Trophoblast cell (in vitro differentiated cells and primary cell): ENCODE measurements around the gene CREBZF.

ENCODE experiments used
- DNase-seq, 2 donors: peaks; one replicate each; pipeline ENCODE4 v3.0.0-alpha.2; 2016
- H2AFZ ChIP-seq: 2 replicates; pipeline ENCODE4 v1.6.1; 2013; ENCODE audit warnings: low read length, moderate library complexity, mild to moderate bottlenecking; ENCODE audit not compliant: insufficient read depth, poor library complexity
- H2AK5ac ChIP-seq: 2 replicates; pipeline ENCODE4 v1.6.1; 2013; ENCODE audit warnings: mild to moderate bottlenecking, low read length
- H2BK120ac ChIP-seq: 2 replicates; pipeline ENCODE4 v1.6.1; 2013; ENCODE audit warnings: low read length, mild to moderate bottlenecking, moderate library complexity; ENCODE audit not compliant: insufficient read depth, poor library complexity
- H2BK12ac ChIP-seq: 2 replicates; pipeline ENCODE4 v1.6.1; 2013; ENCODE audit warnings: mild to moderate bottlenecking, low read length, moderate library complexity
- H2BK5ac ChIP-seq: 2 replicates; pipeline ENCODE4 v1.6.1; 2013; ENCODE audit warnings: low read length, low read depth, moderate library complexity, mild to moderate bottlenecking; ENCODE audit not compliant: poor library complexity
- H3K14ac ChIP-seq: 2 replicates; pipeline ENCODE4 v1.6.1; 2013; ENCODE audit warnings: mild to moderate bottlenecking, low read length
- H3K18ac ChIP-seq: 2 replicates; pipeline ENCODE4 v1.6.1; 2013; ENCODE audit warnings: mild to moderate bottlenecking, low read length
- H3K23ac ChIP-seq: 2 replicates; pipeline ENCODE4 v1.6.1; 2013; ENCODE audit warnings: low read length
- H3K27ac ChIP-seq: 2 replicates; pipeline ENCODE4 v1.5.1; 2013; ENCODE audit warnings: low read depth, mild to moderate bottlenecking, inconsistent platforms, low read length, moderate library complexity
- H3K27me3 ChIP-seq: 2 replicates; pipeline ENCODE4 v1.6.1; 2013; ENCODE audit warnings: inconsistent platforms, mild to moderate bottlenecking, low read length, moderate library complexity; ENCODE audit not compliant: insufficient read depth
- H3K36me3 ChIP-seq, 2 experiments: 1 replicate in 1 of 2; 2 replicates in 1 of 2; pipeline ENCODE4 v1.6.1; 2013; ENCODE audit warnings: low read length in 2 of 2, mild to moderate bottlenecking in 2 of 2, moderate library complexity in 1 of 2; ENCODE audit not compliant: insufficient read depth in 2 of 2, control insufficient read depth in 1 of 2
- H3K4ac ChIP-seq: 2 replicates; pipeline ENCODE4 v1.6.1; 2013; ENCODE audit warnings: low read depth, mild to moderate bottlenecking, low read length, moderate library complexity
- H3K4me1 ChIP-seq, 2 experiments: 1 replicate in 1 of 2; 2 replicates in 1 of 2; pipeline ENCODE4 v1.6.1; 2013; ENCODE audit warnings: low read length in 2 of 2, mild to moderate bottlenecking in 2 of 2, moderate library complexity in 1 of 2; ENCODE audit not compliant: insufficient read depth in 2 of 2, control insufficient read depth in 1 of 2
- H3K4me2 ChIP-seq: 2 replicates; pipeline ENCODE4 v1.6.1; 2013; ENCODE audit warnings: inconsistent platforms, mild to moderate bottlenecking, low read length, moderate library complexity
- H3K4me3 ChIP-seq: 2 replicates; pipeline ENCODE4 v1.5.1; 2013; ENCODE audit warnings: mild to moderate bottlenecking, low read depth, low read length, inconsistent platforms
- H3K79me1 ChIP-seq: one replicate; pipeline ENCODE4 v1.6.1; 2013; ENCODE audit warnings: low read length
- H3K79me2 ChIP-seq: 2 replicates; pipeline ENCODE4 v1.6.1; 2013; ENCODE audit warnings: low read length, mild to moderate bottlenecking; ENCODE audit not compliant: control insufficient read depth, insufficient read depth, poor library complexity
- H3K9ac ChIP-seq: 2 replicates; pipeline ENCODE4 v1.6.1; 2013; ENCODE audit warnings: mild to moderate bottlenecking, low read length
- H3K9me3 ChIP-seq: 2 replicates; pipeline ENCODE4 v1.6.1; 2013; ENCODE audit warnings: low read depth, mild to moderate bottlenecking, control low read depth, inconsistent platforms, low read length; ENCODE audit not compliant: insufficient read depth
- H4K12ac ChIP-seq: 2 replicates; pipeline ENCODE4 v1.6.1; 2013; ENCODE audit warnings: low read depth, mild to moderate bottlenecking, low read length, moderate library complexity
- H4K8ac ChIP-seq: 2 replicates; pipeline ENCODE4 v1.6.1; 2013; ENCODE audit warnings: low read depth, mild to moderate bottlenecking, low read length, moderate library complexity
- H4K91ac ChIP-seq: one replicate; pipeline ENCODE4 v1.6.1; 2013; ENCODE audit warnings: low read depth, mild to moderate bottlenecking, low read length, moderate library complexity
- WGBS: extraction: QIAGEN DNeasy Blood & Tissue Kit; methylation state at CpG from one replicate; pipeline ENCODE4 v1.1.7; 2013; ENCODE audit warnings: missing lambda C conversion rate; ENCODE audit not compliant: insufficient read length, insufficient coverage; ENCODE audit errors: extremely low coverage; 5-methylcytosine and 5-hydroxymethylcytosine counted together

Gene CREBZF

GRCh38 chr11:85705800-85706199 lies 40.9 kb upstream of the CREBZF start:
- Histone ChIP-seq H3K9me3 (no peaks in the 10 kb centered on the region), H2BK5ac (no peak overlapping the region), H4K8ac (no peak overlapping the region), H3K4me3 (no peak overlapping the region), H3K9ac (no peak overlapping the region), H4K91ac (no peak overlapping the region), H3K4me2 (no peak overlapping the region), H3K23ac (no peak overlapping the region), H2AFZ (no peak overlapping the region), H3K79me1 (no peaks in the 10 kb centered on the region), H2AK5ac (no peak overlapping the region), H4K12ac (no peak overlapping the region), H3K27ac (no peak overlapping the region), H3K4ac (no peak overlapping the region), H3K36me3 (no peaks in the 10 kb centered on the region), H3K4me1 (no peaks in the 10 kb centered on the region), H2BK120ac (no peak overlapping the region), H3K18ac (no peak overlapping the region), H3K27me3 (no peaks in the 10 kb centered on the region), H3K14ac (no peak overlapping the region), H2BK12ac (no peak overlapping the region), H3K79me2 (no peaks in the 10 kb centered on the region)
- DNase-seq = no peak

DNA sequence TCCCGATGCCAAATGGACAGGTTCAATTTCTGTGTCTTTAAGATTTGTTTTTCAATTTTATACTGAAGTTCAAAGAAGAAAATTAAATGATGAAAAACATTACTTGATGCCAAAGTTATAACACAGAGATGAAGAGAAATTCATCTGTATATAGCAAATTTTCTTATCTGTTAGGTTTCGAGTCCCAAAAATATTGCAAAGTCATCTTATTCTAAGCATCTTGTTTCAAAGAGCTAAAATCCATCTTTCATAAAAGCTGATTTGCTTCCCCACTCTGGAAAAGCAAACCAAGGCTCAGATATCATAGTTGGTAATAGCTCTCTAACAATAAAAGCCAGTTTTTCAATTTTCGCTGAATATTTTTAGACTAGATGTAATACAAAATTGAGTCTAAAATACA lies 40.0 kb upstream of the CREBZF start:
- no peak overlapping the region for H2AK5ac ChIP-seq
- H2BK12ac ChIP-seq = no peak overlapping the region
- H3K18ac ChIP-seq = no peak overlapping the region
- no peaks in the 10 kb centered on the region for H3K36me3 ChIP-seq
- no peak overlapping the region for H2BK5ac ChIP-seq
- DNase-seq = no peak
- no peak overlapping the region for H3K4me3 ChIP-seq
- H4K91ac ChIP-seq = no peak overlapping the region
- no peak overlapping the region for H3K9ac ChIP-seq
- no peaks in the 10 kb centered on the region for H3K79me2 ChIP-seq
- no peak overlapping the region for H4K12ac ChIP-seq
- no peaks in the 10 kb centered on the region for H3K27me3 ChIP-seq
- H2BK120ac ChIP-seq = no peak overlapping the region
- H4K8ac ChIP-seq = no peak overlapping the region
- H3K27ac ChIP-seq = no peak overlapping the region
- H3K14ac ChIP-seq = no peak overlapping the region
- H3K79me1 ChIP-seq = no peaks in the 10 kb centered on the region
- no peaks in the 10 kb centered on the region for H3K4me1 ChIP-seq
- H3K4ac ChIP-seq = no peak overlapping the region
- H3K9me3 ChIP-seq = no peaks in the 10 kb centered on the region
- no peak overlapping the region for H3K23ac ChIP-seq
- H3K4me2 ChIP-seq = no peak overlapping the region
- H2AFZ ChIP-seq = no peak overlapping the region
- no CpG with 5 or more reads among the region's 3 CpGs for WGBS

DNA sequence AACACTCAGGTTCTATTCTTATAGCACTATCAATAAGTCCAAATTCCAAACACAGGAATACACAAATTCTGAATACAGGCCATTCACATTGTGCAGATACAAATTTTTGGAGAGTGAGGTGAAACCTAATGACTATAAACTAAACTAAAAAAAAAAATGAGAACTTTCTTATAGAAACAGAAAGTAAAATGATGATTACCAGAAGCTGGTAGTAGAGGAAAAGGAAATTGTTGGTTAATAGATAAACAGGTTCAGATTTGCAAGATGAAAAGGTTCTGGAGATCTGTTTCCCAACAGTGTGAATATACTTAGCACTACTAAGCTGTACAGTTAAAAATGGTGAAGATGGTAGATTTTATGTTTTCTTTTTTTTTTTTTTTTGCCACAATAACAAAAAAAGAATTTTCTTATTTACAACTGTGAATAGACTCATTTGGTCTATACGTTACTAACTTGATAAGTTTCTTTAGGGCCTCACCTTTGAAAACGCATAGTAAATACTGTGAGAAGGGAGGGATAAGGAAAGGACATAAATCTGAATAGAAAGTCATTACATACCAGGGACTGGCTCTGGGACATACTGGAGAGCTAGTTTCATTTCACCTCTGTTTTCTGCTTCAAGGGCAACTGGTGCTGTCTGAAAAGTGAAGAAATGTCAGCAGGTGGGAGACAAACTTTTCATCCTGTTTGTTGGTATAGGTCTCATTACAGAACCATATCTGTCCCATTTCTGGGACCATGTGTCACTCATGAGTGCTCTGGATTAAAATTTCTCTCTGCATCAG lies 35.2 kb upstream of the CREBZF start:
- no peaks in the 10 kb centered on the region for H3K4me1 ChIP-seq
- H2BK5ac ChIP-seq = no peak overlapping the region
- no peak overlapping the region for H3K4me3 ChIP-seq
- no peak overlapping the region for H3K4me2 ChIP-seq
- H2AK5ac ChIP-seq = no peak overlapping the region
- no peak overlapping the region for H4K91ac ChIP-seq
- no peaks in the 10 kb centered on the region for H3K27me3 ChIP-seq
- H3K79me2 ChIP-seq = no peaks in the 10 kb centered on the region
- H3K79me1 ChIP-seq = no peaks in the 10 kb centered on the region
- H2BK12ac ChIP-seq = no peak overlapping the region
- no peaks in the 10 kb centered on the region for H3K9me3 ChIP-seq
- H2BK120ac ChIP-seq = no peak overlapping the region
- DNase-seq = no peak
- H4K8ac ChIP-seq = no peak overlapping the region
- H3K36me3 ChIP-seq = no peaks in the 10 kb centered on the region
- no peak overlapping the region for H3K23ac ChIP-seq
- H3K27ac ChIP-seq = no peak overlapping the region
- H2AFZ ChIP-seq = no peak overlapping the region
- H3K18ac ChIP-seq = no peak overlapping the region
- WGBS = no CpG with 5 or more reads among the region's 2 CpGs
- no peak overlapping the region for H3K9ac ChIP-seq
- H3K14ac ChIP-seq = no peak overlapping the region
- no peak overlapping the region for H3K4ac ChIP-seq
- no peak overlapping the region for H4K12ac ChIP-seq

DNA sequence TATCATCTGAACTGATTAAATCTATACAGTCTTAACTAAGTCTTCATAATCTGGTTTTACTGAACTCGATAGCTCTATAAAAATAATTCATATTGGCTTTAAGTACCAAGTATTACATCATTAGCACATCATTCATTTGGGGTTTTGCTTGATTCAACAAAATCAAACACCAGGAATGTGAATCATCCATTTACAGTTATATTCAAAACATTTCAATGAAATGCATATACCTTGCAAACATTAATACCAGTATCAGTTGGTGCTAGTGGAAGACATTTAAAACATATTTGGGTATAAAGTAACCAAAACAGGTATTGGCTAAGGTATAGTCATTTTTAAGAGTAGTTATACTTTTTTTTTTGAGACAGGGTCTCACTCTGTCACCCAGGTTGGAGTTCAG lies 33.3 kb upstream of the CREBZF start:
- Histone ChIP-seq H3K27ac (no peak overlapping the region), H3K79me1 (no peaks in the 10 kb centered on the region)
- no peak for DNase-seq

More for the DNA sequence above, 33.3 kb upstream of the CREBZF start:
- H2AK5ac ChIP-seq = no peak overlapping the region
- no peak overlapping the region for H4K91ac ChIP-seq
- H2BK12ac ChIP-seq = no peak overlapping the region
- no peak overlapping the region for H4K12ac ChIP-seq
- WGBS = no CpG with 5 or more reads among the region's 1 CpG
- no peak overlapping the region for H2BK120ac ChIP-seq
- no peak overlapping the region for H3K4me3 ChIP-seq
- H3K23ac ChIP-seq = no peak overlapping the region
- H4K8ac ChIP-seq = no peak overlapping the region
- no peak overlapping the region for H2BK5ac ChIP-seq
- H3K36me3 ChIP-seq = no peaks in the 10 kb centered on the region
- H3K4me1 ChIP-seq = no peaks in the 10 kb centered on the region
- no peak overlapping the region for H2AFZ ChIP-seq
- no peaks in the 10 kb centered on the region for H3K9me3 ChIP-seq
- no peak overlapping the region for H3K9ac ChIP-seq
- no peaks in the 10 kb centered on the region for H3K79me2 ChIP-seq
- no peaks in the 10 kb centered on the region for H3K27me3 ChIP-seq
- no peak overlapping the region for H3K4ac ChIP-seq
- H3K4me2 ChIP-seq = no peak overlapping the region
- H3K14ac ChIP-seq = no peak overlapping the region
- H3K18ac ChIP-seq = no peak overlapping the region
